B cell (primary cell): ENCODE results near the gene SIL1. TPM values are rescaled to one million over a fixed set of nuclear protein-coding genes. Genes with fewer than 3 reads are reported as not detected.

Experiments used
- ATAC-seq: fragments of 200-7000 bp; cut with Tn5 transposase; one replicate; pipeline ENCODE4 v1.10.0; 2021; ENCODE audit warnings: low read depth, mild to moderate bottlenecking, moderate number of reproducible peaks, moderate library complexity
- CTCF ChIA-PET: fragments of 350-600 bp; sonication (Branson Sonifier 250); formaldehyde crosslinking; loops from one replicate; lab custom pipeline; 2021; ENCODE audit warnings: antibody characterized with exemption, inconsistent platforms; lab: Charles Lee
- POLR2A ChIA-PET: fragments of 350-600 bp; sonication (Branson Sonifier 250); formaldehyde crosslinking; loops from one replicate; lab custom pipeline; 2021; ENCODE audit warnings: antibody characterized with exemption; lab: Charles Lee
- DNase-seq: peaks from one replicate; pipeline ENCODE4 v3.0.0; 2013
- H2AFZ ChIP-seq: 2 replicates; pipeline ENCODE4 v1.6.1; 2012; ENCODE audit warnings: mild to moderate bottlenecking, low read depth, low read length; ENCODE audit not compliant: insufficient read depth, poor library complexity, severe bottlenecking
- H3K27ac ChIP-seq, 2 donors: 1 replicate in 1 of 2; 2 replicates in 1 of 2; pipeline ENCODE4 v1.5.1; 2012 to 2013; ENCODE audit warnings: low read length in 2 of 2, mild to moderate bottlenecking in 2 of 2, moderate library complexity in 1 of 2
- H3K27me3 ChIP-seq, 4 experiments: fragments of 200-600 bp in 1 of 4; sonication (generic) in 1 of 4; replicated peaks in 1 of 4; 1 replicate in 2 of 4; 2 replicates in 2 of 4; pipeline versions ENCODE4 v1.6.1 to v1.7.0; 2013 to 2016; ENCODE audit warnings: low read length in 3 of 4, mild to moderate bottlenecking in 2 of 4, mixed read lengths in 1 of 4, moderate library complexity in 1 of 4; ENCODE audit not compliant: insufficient read depth in 4 of 4, control insufficient read depth in 3 of 4; ENCODE audit errors: control extremely low read depth in 1 of 4
- H3K36me3 ChIP-seq, 2 experiments: replicated peaks in 1 of 2; 1 replicate in 1 of 2; 2 replicates in 1 of 2; pipeline versions ENCODE4 v1.6.1 to v1.7.1; 2013; ENCODE audit warnings: low read length in 1 of 2; ENCODE audit not compliant: insufficient read depth in 2 of 2, control insufficient read depth in 1 of 2; ENCODE audit errors: control extremely low read depth in 1 of 2, extremely low read depth in 1 of 2
- H3K4me1 ChIP-seq, 2 donors: fragments of 200-600 bp in 1 of 2; sonication (generic) in 1 of 2; 1 replicate in 1 of 2; 2 replicates in 1 of 2; pipeline versions ENCODE4 v1.5.1 to v1.6.1; 2013 to 2017; ENCODE audit warnings: low read length in 2 of 2; ENCODE audit not compliant: control insufficient read depth in 2 of 2, insufficient read depth in 2 of 2
- H3K4me2 ChIP-seq: replicated peaks from 2 replicates; pipeline ENCODE3; 2012; ENCODE audit warnings: mild to moderate bottlenecking, low read depth, low read length; ENCODE audit not compliant: poor library complexity, severe bottlenecking
- H3K4me3 ChIP-seq, 5 experiments: fragments of 200-600 bp in 1 of 5; sonication (generic) in 1 of 5; 1 replicate in 3 of 5; 2 replicates in 2 of 5; pipeline versions ENCODE4 v1.5.1 to v1.7.0; 2011 to 2016; ENCODE audit warnings: low read length in 4 of 5, mild to moderate bottlenecking in 4 of 5, low read depth in 2 of 5, control low read depth in 1 of 5, moderate library complexity in 1 of 5; ENCODE audit not compliant: insufficient read depth in 1 of 5; ENCODE audit errors: control extremely low read depth in 1 of 5, extremely low read depth in 1 of 5
- H3K79me2 ChIP-seq: fragments of 200-600 bp; sonication (generic); one replicate; pipeline ENCODE4 v1.6.0; 2016; ENCODE audit warnings: low read length; ENCODE audit not compliant: control insufficient read depth, insufficient read depth
- H3K9ac ChIP-seq: fragments of 200-600 bp; sonication (generic); 2 replicates; pipeline ENCODE4 v1.6.1; 2017; ENCODE audit warnings: mild to moderate bottlenecking, low read length, moderate library complexity
- H3K9me3 ChIP-seq, 3 donors: one replicate each; pipeline versions ENCODE4 v1.6.1 to v1.7.1; 2013; ENCODE audit warnings: low read length in 2 of 3; ENCODE audit not compliant: control insufficient read depth in 2 of 3, insufficient read depth in 1 of 3; ENCODE audit errors: control extremely low read depth in 1 of 3
- H4K20me1 ChIP-seq: 2 replicates; pipeline ENCODE4 v1.6.0; 2012; ENCODE audit warnings: mild to moderate bottlenecking, low read length; ENCODE audit not compliant: insufficient read depth, control insufficient read depth, poor library complexity, severe bottlenecking
- H3K27ac Mint-ChIP-seq: one replicate; pipeline ENCODE4 v1.8.0; 2021; ENCODE audit warnings: mixed read lengths
- H3K27me3 Mint-ChIP-seq: one replicate; pipeline ENCODE4 v1.8.0; 2021; ENCODE audit warnings: mixed read lengths
- H3K4me1 Mint-ChIP-seq: one replicate; pipeline ENCODE4 v1.8.0; 2021; ENCODE audit warnings: mixed read lengths
- H3K4me3 Mint-ChIP-seq: one replicate; pipeline ENCODE4 v1.8.0; 2021; ENCODE audit warnings: mixed read lengths
- H3K9me3 Mint-ChIP-seq: one replicate; pipeline ENCODE4 v1.8.0; 2022; ENCODE audit warnings: mixed read lengths; ENCODE audit not compliant: insufficient read depth
- CTCF ChIP-seq: fragments of 200-600 bp; IDR thresholded peaks from one replicate; pipeline ENCODE4 v1.8.0; 2022; ENCODE audit warnings: antibody characterized with exemption, mild to moderate bottlenecking
- EZH2 ChIP-seq: IDR thresholded peaks from 2 replicates; pipeline ENCODE4 v1.6.1; 2012; ENCODE audit warnings: borderline replicate concordance, low read depth, mild to moderate bottlenecking, moderate library complexity, low read length; ENCODE audit not compliant: insufficient read depth, poor library complexity, severe bottlenecking
- WGBS: methylation state at CpG from one replicate; pipeline ENCODE4 v1.1.5; 2013; ENCODE audit warnings: missing lambda C conversion rate; ENCODE audit not compliant: insufficient coverage; 5-methylcytosine and 5-hydroxymethylcytosine counted together
- intact Hi-C: fragments of 100-400 bp; cut with micrococcal nuclease; formaldehyde crosslinking; loops from one replicate; pipeline ENCODE4 v1.10.0; 2022
- polyA plus RNA-seq: library from polyadenylated mRNA; depleted of rRNA; stranded (reverse); fragments of >200 nt; gene quantifications from 2 replicates; pipeline ENCODE4 v1.2.3, GENCODE V29; 2012
- total RNA-seq, 2 donors: library from RNA; stranded (reverse); fragments of 120-200 nt in 1 of 2; gene quantifications; 1 replicate in 1 of 2; 2 replicates in 1 of 2; pipeline versions ENCODE4 v1.2.3 to v1.2.4, GENCODE V29; 2013 to 2022

SIL1 gene
- total and polyA plus RNA-seq, 2 donors (not counting 1 experiment from before 2014, with no cell fraction given): 16.9 to 19.8 TPM

GRCh38 chr5:138972836-138973235 is 225.3 kb downstream of the SIL1 start:
- WGBS: 100% methylated on average over 1 of the region's 4 CpGs
- H3K4me3 ChIP-seq: no peak overlapping the region

GRCh38 chr5:138972230-138972629 is 225.9 kb downstream of the SIL1 start:
- Histone ChIP-seq H2AFZ (no peak overlapping the region), H3K27ac (no peak overlapping the region), H3K9me3 (no peaks in the 10 kb centered on the region), H3K4me1 (no peaks in the 10 kb centered on the region), H3K36me3 (no peaks in the 10 kb centered on the region), H4K20me1 (no peaks in the 10 kb centered on the region), H3K9ac (no peak overlapping the region), H3K27me3 (no peaks in the 10 kb centered on the region), H3K4me2 (no peak overlapping the region), H3K4me3 (no peak overlapping the region), H3K79me2 (no peaks in the 10 kb centered on the region)
- no peaks in the 10 kb centered on the region for H3K9me3 Mint-ChIP-seq
- intact Hi-C loops: no loop called here
- no peak overlapping the region for H3K4me3 Mint-ChIP-seq
- H3K4me1 Mint-ChIP-seq: no peaks in the 10 kb centered on the region
- no peak for TF ChIP-seq CTCF
- TF ChIP-seq EZH2: no peak
- no peaks in the 10 kb centered on the region for H3K27me3 Mint-ChIP-seq
- no peak overlapping the region for H3K27ac Mint-ChIP-seq
- ChIA-PET POLR2A (no interaction called here), CTCF (interaction anchor here (1.1 kb wide), 1 partner anchor 12 kb away, joined by 5 read pairs; no protein-coding TSS in a partner anchor)
- ATAC-seq (no peak), DNase-seq (no peak)
- 100% methylated on average over 1 of the region's 1 CpG for WGBS

More at GRCh38 chr5:138972836-138973235, 225.3 kb downstream of the SIL1 start:
- H3K4me1 Mint-ChIP-seq: no peaks in the 10 kb centered on the region
- no peaks in the 10 kb centered on the region for H3K9me3 Mint-ChIP-seq
- POLR2A ChIA-PET: no interaction called here
- no peak overlapping the region for H2AFZ ChIP-seq
- no peak for DNase-seq
- no peak overlapping the region for H3K4me2 ChIP-seq
- no peak for TF ChIP-seq CTCF
- no peak for TF ChIP-seq EZH2
- H3K27ac ChIP-seq: no peak overlapping the region
- H3K27me3 ChIP-seq: no peaks in the 10 kb centered on the region
- H3K79me2 ChIP-seq: no peaks in the 10 kb centered on the region
- H3K27ac Mint-ChIP-seq: no peak overlapping the region
- no peaks in the 10 kb centered on the region for H3K4me1 ChIP-seq
- no peak overlapping the region for H3K9ac ChIP-seq
- H3K27me3 Mint-ChIP-seq: no peaks in the 10 kb centered on the region
- ATAC-seq: no peak
- intact Hi-C loops: no loop called here
- CTCF ChIA-PET: interaction anchor here (1.1 kb wide), 1 partner anchor 12 kb away, joined by 5 read pairs; no protein-coding TSS in a partner anchor
- H4K20me1 ChIP-seq: no peaks in the 10 kb centered on the region
- no peaks in the 10 kb centered on the region for H3K36me3 ChIP-seq
- H3K4me3 Mint-ChIP-seq: no peak overlapping the region
- no peaks in the 10 kb centered on the region for H3K9me3 ChIP-seq
